ENCODE data around the gene XPNPEP3.

The XPNPEP3 gene

GRCh38 chr22:40975366-40975765 is 118.4 kb downstream of the XPNPEP3 start:
- Histone ChIP-seq H3K27me3 (ENCODE audit: control insufficient read depth in 3 of 3, insufficient read depth in 3 of 3, low read depth in 1 of 3, low read length in 3 of 3) (no peaks in the 10 kb centered on the region), H3K9me3 (replicated peaks in 1 of 2; ENCODE audit: control insufficient read depth in 2 of 2, insufficient read depth in 1 of 2, low read depth in 1 of 2, low read length in 2 of 2) (no peaks in the 10 kb centered on the region), H3K14ac (ENCODE audit: low read length) (no peak overlapping the region), H3K23ac (ENCODE audit: low read depth, low read length, poor library complexity) (no peak overlapping the region), H3K4me2 (ENCODE audit: insufficient read depth, low read length, poor library complexity, severe bottlenecking) (no peak overlapping the region), H3K4me3 (ENCODE audit: low read length in 2 of 2) (no peak overlapping the region), H3K4ac (ENCODE audit: low read length) (no peak overlapping the region), H3K27ac (replicated peaks; ENCODE audit: low read length) (no peak overlapping the region), H3K18ac (ENCODE audit: low read length) (no peak overlapping the region), H2AK5ac (ENCODE audit: low read depth, low read length) (no peak overlapping the region), H2BK12ac (ENCODE audit: low read length) (no peak overlapping the region), H3K36me3 (replicated peaks in 1 of 2; ENCODE audit: control insufficient read depth in 2 of 2, insufficient read depth in 2 of 2, low read length in 2 of 2) (peaks cover 7 to 26% of the 10 kb centered on the region in 2 donors), H4K8ac (ENCODE audit: low read depth, low read length) (no peak overlapping the region), H4K91ac (ENCODE audit: low read depth, low read length, poor library complexity) (no peak overlapping the region), H2BK15ac (ENCODE audit: low read length) (no peak overlapping the region), H2BK5ac (ENCODE audit: low read length) (no peak overlapping the region), H3K4me1 (ENCODE audit: control insufficient read depth in 2 of 2, insufficient read depth in 1 of 2, low read depth in 1 of 2, low read length in 2 of 2) (no peaks in the 10 kb centered on the region), H2AFZ (ENCODE audit: low read length) (no peak overlapping the region), H2BK120ac (ENCODE audit: low read depth, low read length) (no peak overlapping the region), H3K79me1 (ENCODE audit: low read depth, low read length) (no peaks in the 10 kb centered on the region), H3K9ac (ENCODE audit: low read depth, low read length, poor library complexity) (no peak overlapping the region)
- WGBS, 2 donors (ENCODE audit: extremely low coverage in 2 of 2, insufficient read length in 2 of 2, insufficient replicate concordance in 1 of 2) = no CpG with 5 or more reads among the region's 1 CpG
- DNase-seq (ENCODE audit: low spot score) = no peak

GRCh38 chr22:40976866-40977700 is 120.1 kb downstream of the XPNPEP3 start:
- H3K18ac ChIP-seq (ENCODE audit: low read length) = no peak overlapping the region
- WGBS, 2 donors (ENCODE audit: extremely low coverage in 2 of 2, insufficient read length in 2 of 2, insufficient replicate concordance in 1 of 2) = no CpG with 5 or more reads among the region's 18 CpGs

GRCh38 chr22:40979198-40979597 is 122.2 kb downstream of the XPNPEP3 start:
- Histone ChIP-seq H2AK5ac (ENCODE audit: low read depth, low read length) (no peak overlapping the region), H3K14ac (ENCODE audit: low read length) (no peak overlapping the region), H4K91ac (ENCODE audit: low read depth, low read length, poor library complexity) (no peak overlapping the region), H3K4me2 (ENCODE audit: insufficient read depth, low read length, poor library complexity, severe bottlenecking) (no peak overlapping the region), H3K18ac (ENCODE audit: low read length) (no peak overlapping the region), H3K4me3 (ENCODE audit: low read length in 2 of 2) (no peak overlapping the region), H2BK5ac (ENCODE audit: low read length) (no peak overlapping the region), H4K8ac (ENCODE audit: low read depth, low read length) (no peak overlapping the region), H3K27ac (replicated peaks; ENCODE audit: low read length) (no peak overlapping the region), H3K4ac (ENCODE audit: low read length) (no peak overlapping the region), H2AFZ (ENCODE audit: low read length) (no peak overlapping the region), H3K9me3 (replicated peaks in 1 of 2; ENCODE audit: control insufficient read depth in 2 of 2, insufficient read depth in 1 of 2, low read depth in 1 of 2, low read length in 2 of 2) (no peaks in the 10 kb centered on the region), H3K9ac (ENCODE audit: low read depth, low read length, poor library complexity) (no peak overlapping the region), H3K4me1 (ENCODE audit: control insufficient read depth in 2 of 2, insufficient read depth in 1 of 2, low read depth in 1 of 2, low read length in 2 of 2) (no peaks in the 10 kb centered on the region), H3K36me3 (replicated peaks in 1 of 2; ENCODE audit: control insufficient read depth in 2 of 2, insufficient read depth in 2 of 2, low read length in 2 of 2) (no peaks in the 10 kb centered on the region), H3K27me3 (ENCODE audit: control insufficient read depth in 3 of 3, insufficient read depth in 3 of 3, low read depth in 1 of 3, low read length in 3 of 3) (no peaks in the 10 kb centered on the region), H2BK12ac (ENCODE audit: low read length) (no peak overlapping the region), H2BK120ac (ENCODE audit: low read depth, low read length) (no peak overlapping the region), H2BK15ac (ENCODE audit: low read length) (no peak overlapping the region), H3K23ac (ENCODE audit: low read depth, low read length, poor library complexity) (no peak overlapping the region), H3K79me1 (ENCODE audit: low read depth, low read length) (no peaks in the 10 kb centered on the region)
- WGBS, 2 donors (ENCODE audit: extremely low coverage in 2 of 2, insufficient read length in 2 of 2, insufficient replicate concordance in 1 of 2) = no CpG with 5 or more reads among the region's 7 CpGs
- no peak for DNase-seq (ENCODE audit: low spot score)

More at GRCh38 chr22:40976866-40977700, 120.1 kb downstream of the XPNPEP3 start:
- Histone ChIP-seq H2BK120ac (ENCODE audit: low read depth, low read length) (no peak overlapping the region), H2AFZ (ENCODE audit: low read length) (no peak overlapping the region), H2BK12ac (ENCODE audit: low read length) (no peak overlapping the region), H3K4ac (ENCODE audit: low read length) (no peak overlapping the region), H4K91ac (ENCODE audit: low read depth, low read length, poor library complexity) (no peak overlapping the region), H3K79me1 (ENCODE audit: low read depth, low read length) (no peaks in the 10 kb centered on the region), H3K9me3 (replicated peaks in 1 of 2; ENCODE audit: control insufficient read depth in 2 of 2, insufficient read depth in 1 of 2, low read depth in 1 of 2, low read length in 2 of 2) (no peaks in the 10 kb centered on the region), H3K4me1 (ENCODE audit: control insufficient read depth in 2 of 2, insufficient read depth in 1 of 2, low read depth in 1 of 2, low read length in 2 of 2) (no peaks in the 10 kb centered on the region), H3K23ac (ENCODE audit: low read depth, low read length, poor library complexity) (no peak overlapping the region), H3K9ac (ENCODE audit: low read depth, low read length, poor library complexity) (no peak overlapping the region), H3K36me3 (replicated peaks in 1 of 2; ENCODE audit: control insufficient read depth in 2 of 2, insufficient read depth in 2 of 2, low read length in 2 of 2) (peaks cover 4 to 13% of the 10 kb centered on the region in 2 donors), H3K4me2 (ENCODE audit: insufficient read depth, low read length, poor library complexity, severe bottlenecking) (no peak overlapping the region), H3K4me3 (ENCODE audit: low read length in 2 of 2) (no peak overlapping the region), H3K27ac (replicated peaks; ENCODE audit: low read length) (no peak overlapping the region), H3K27me3 (ENCODE audit: control insufficient read depth in 3 of 3, insufficient read depth in 3 of 3, low read depth in 1 of 3, low read length in 3 of 3) (no peaks in the 10 kb centered on the region), H2AK5ac (ENCODE audit: low read depth, low read length) (no peak overlapping the region), H2BK5ac (ENCODE audit: low read length) (no peak overlapping the region), H2BK15ac (ENCODE audit: low read length) (no peak overlapping the region), H3K14ac (ENCODE audit: low read length) (no peak overlapping the region), H4K8ac (ENCODE audit: low read depth, low read length) (no peak overlapping the region)
- DNase-seq (ENCODE audit: low spot score) = no peak

- WGBS, 2 donors (ENCODE audit: extremely low coverage in 2 of 2, insufficient read length in 2 of 2, insufficient replicate concordance in 1 of 2) = no CpG with 5 or more reads among the region's 8 CpGs
Measured at GRCh38 chr22:40979871-40980270, 122.9 kb downstream of the XPNPEP3 start.

More at GRCh38 chr22:40979871-40980270, 122.9 kb downstream of the XPNPEP3 start:
- Histone ChIP-seq H2AFZ (ENCODE audit: low read length) (peak overlapping the region; percentile 43), H2BK5ac (ENCODE audit: low read length) (no peak overlapping the region), H3K9ac (ENCODE audit: low read depth, low read length, poor library complexity) (no peak overlapping the region), H2BK12ac (ENCODE audit: low read length) (no peak overlapping the region), H3K4me2 (ENCODE audit: insufficient read depth, low read length, poor library complexity, severe bottlenecking) (no peak overlapping the region), H2AK5ac (ENCODE audit: low read depth, low read length) (no peak overlapping the region), H3K79me1 (ENCODE audit: low read depth, low read length) (no peaks in the 10 kb centered on the region), H3K18ac (ENCODE audit: low read length) (no peak overlapping the region), H4K91ac (ENCODE audit: low read depth, low read length, poor library complexity) (no peak overlapping the region), H3K23ac (ENCODE audit: low read depth, low read length, poor library complexity) (no peak overlapping the region), H3K4ac (ENCODE audit: low read length) (no peak overlapping the region), H4K8ac (ENCODE audit: low read depth, low read length) (no peak overlapping the region), H2BK15ac (ENCODE audit: low read length) (no peak overlapping the region), H3K36me3 (replicated peaks in 1 of 2; ENCODE audit: control insufficient read depth in 2 of 2, insufficient read depth in 2 of 2, low read length in 2 of 2) (no peaks in the 10 kb centered on the region), H3K9me3 (replicated peaks in 1 of 2; ENCODE audit: control insufficient read depth in 2 of 2, insufficient read depth in 1 of 2, low read depth in 1 of 2, low read length in 2 of 2) (no peaks in the 10 kb centered on the region), H3K14ac (ENCODE audit: low read length) (no peak overlapping the region), H3K27ac (replicated peaks; ENCODE audit: low read length) (no peak overlapping the region), H3K27me3 (ENCODE audit: control insufficient read depth in 3 of 3, insufficient read depth in 3 of 3, low read depth in 1 of 3, low read length in 3 of 3) (no peaks in the 10 kb centered on the region), H2BK120ac (ENCODE audit: low read depth, low read length) (no peak overlapping the region), H3K4me3 (ENCODE audit: low read length in 2 of 2) (no peak overlapping the region), H3K4me1 (ENCODE audit: control insufficient read depth in 2 of 2, insufficient read depth in 1 of 2, low read depth in 1 of 2, low read length in 2 of 2) (no peaks in the 10 kb centered on the region)
- DNase-seq (ENCODE audit: low spot score) = no peak

Measured in neuronal stem cell (in vitro differentiated cells).